ENCODE data around the gene WDR46.

DNA sequence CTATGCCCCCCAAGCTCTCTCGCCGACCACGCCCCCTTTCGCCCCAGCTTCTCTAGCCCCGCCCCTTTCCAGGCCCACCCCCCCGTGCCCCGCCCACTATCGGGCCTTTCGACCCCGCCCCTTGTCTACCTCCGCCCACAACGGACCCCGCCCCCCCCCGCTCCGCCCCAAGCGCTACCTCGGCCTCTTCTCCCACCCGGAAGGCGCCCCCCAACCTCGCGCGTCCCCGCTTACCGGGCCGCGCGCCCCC lies 28.3 kb upstream of the WDR46 start:
- no peak for TF ChIP-seq ZNF274 (IDR thresholded peaks at IDR 0.05; ENCODE audit: low read depth, low read length)
- no peak for TF ChIP-seq SUZ12 (IDR thresholded peaks at IDR 0.05; ENCODE audit: extremely low read depth, insufficient read depth, insufficient read length)
- TF ChIP-seq YY1 (IDR thresholded peaks at IDR 0.05; ENCODE audit: insufficient read depth, insufficient read length) = no peak

Data from NT2/D1 (cell line).